ENCODE data around the gene GALNT7.

The GALNT7 gene

DNA sequence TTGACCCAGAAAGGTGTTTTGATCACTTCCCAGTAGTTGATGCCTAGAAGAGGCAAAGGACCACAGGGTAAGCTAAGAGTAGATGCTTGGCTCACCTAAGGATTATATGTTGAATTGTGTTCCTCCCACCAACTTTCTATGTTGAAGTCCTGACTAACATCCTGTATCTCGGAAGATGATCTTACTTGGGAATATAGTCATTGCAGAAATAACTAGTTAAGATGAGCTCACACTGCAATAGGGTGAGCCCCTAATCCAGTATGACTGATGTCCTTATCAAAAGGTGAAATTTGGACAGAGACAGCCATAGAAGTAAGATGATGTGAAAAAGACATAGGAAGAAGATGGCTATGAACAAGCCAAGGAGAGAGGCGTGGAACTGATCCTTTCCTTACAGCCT is 168.9 kb downstream of the GALNT7 start:
- ChIA-PET POLR2A (no interaction called here), CTCF (no interaction called here)
- Histone ChIP-seq H3K9me3 (ENCODE audit: control insufficient read depth, insufficient read depth, low read depth, low read length) (no peaks in the 10 kb centered on the region), H3K4me3 (ENCODE audit: low read depth, low read length) (no peak overlapping the region), H3K4me1 (ENCODE audit: control insufficient read depth, insufficient read depth, low read length) (peaks cover 8% of the 10 kb centered on the region), H3K36me3 (ENCODE audit: control insufficient read depth in 2 of 2, insufficient read depth in 1 of 2, low read length in 2 of 2) (peaks cover 4 to 10% of the 10 kb centered on the region in 2 experiments; a peak in 2 of 3 replicates), H3K27ac (ENCODE audit: extremely low read depth, low read depth, low read length) (no peak overlapping the region)
- no peak for TF ChIP-seq ZNF514 (tag by site-specific recombination; IDR thresholded peaks at IDR 0.05)
- TF ChIP-seq GLI2 (tag by site-specific recombination; IDR thresholded peaks at IDR 0.05; ENCODE audit: borderline replicate concordance, low read depth), result no peak
- no peak for TF ChIP-seq ZNF473 (tag by site-specific recombination; IDR thresholded peaks at IDR 0.05)
- TF ChIP-seq, protein P1, sequence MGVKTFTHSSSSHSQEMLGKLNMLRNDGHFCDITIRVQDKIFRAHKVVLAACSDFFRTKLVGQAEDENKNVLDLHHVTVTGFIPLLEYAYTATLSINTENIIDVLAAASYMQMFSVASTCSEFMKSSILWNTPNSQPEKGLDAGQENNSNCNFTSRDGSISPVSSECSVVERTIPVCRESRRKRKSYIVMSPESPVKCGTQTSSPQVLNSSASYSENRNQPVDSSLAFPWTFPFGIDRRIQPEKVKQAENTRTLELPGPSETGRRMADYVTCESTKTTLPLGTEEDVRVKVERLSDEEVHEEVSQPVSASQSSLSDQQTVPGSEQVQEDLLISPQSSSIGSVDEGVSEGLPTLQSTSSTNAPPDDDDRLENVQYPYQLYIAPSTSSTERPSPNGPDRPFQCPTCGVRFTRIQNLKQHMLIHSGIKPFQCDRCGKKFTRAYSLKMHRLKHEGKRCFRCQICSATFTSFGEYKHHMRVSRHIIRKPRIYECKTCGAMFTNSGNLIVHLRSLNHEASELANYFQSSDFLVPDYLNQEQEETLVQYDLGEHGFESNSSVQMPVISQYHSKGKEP (tag by site-specific recombination; IDR thresholded peaks at IDR 0.05), result no peak
- no peak for TF ChIP-seq ZNF16 (tag by site-specific recombination; IDR thresholded peaks at IDR 0.05; ENCODE audit: low read depth)
- TF ChIP-seq ZFP41 (tag by site-specific recombination; IDR thresholded peaks at IDR 0.05; ENCODE audit: borderline replicate concordance), result no peak
- no peak for TF ChIP-seq IKZF3 (tag by site-specific recombination; IDR thresholded peaks at IDR 0.05)
- TF ChIP-seq ZNF184 (tag by site-specific recombination; IDR thresholded peaks at IDR 0.05), result no peak
- TF ChIP-seq, protein P2, sequence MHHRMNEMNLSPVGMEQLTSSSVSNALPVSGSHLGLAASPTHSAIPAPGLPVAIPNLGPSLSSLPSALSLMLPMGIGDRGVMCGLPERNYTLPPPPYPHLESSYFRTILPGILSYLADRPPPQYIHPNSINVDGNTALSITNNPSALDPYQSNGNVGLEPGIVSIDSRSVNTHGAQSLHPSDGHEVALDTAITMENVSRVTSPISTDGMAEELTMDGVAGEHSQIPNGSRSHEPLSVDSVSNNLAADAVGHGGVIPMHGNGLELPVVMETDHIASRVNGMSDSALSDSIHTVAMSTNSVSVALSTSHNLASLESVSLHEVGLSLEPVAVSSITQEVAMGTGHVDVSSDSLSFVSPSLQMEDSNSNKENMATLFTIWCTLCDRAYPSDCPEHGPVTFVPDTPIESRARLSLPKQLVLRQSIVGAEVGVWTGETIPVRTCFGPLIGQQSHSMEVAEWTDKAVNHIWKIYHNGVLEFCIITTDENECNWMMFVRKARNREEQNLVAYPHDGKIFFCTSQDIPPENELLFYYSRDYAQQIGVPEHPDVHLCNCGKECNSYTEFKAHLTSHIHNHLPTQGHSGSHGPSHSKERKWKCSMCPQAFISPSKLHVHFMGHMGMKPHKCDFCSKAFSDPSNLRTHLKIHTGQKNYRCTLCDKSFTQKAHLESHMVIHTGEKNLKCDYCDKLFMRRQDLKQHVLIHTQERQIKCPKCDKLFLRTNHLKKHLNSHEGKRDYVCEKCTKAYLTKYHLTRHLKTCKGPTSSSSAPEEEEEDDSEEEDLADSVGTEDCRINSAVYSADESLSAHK (tag by site-specific recombination; IDR thresholded peaks at IDR 0.05), result no peak
- TF ChIP-seq ZNF707 (tag by site-specific recombination; IDR thresholded peaks at IDR 0.05), result no peak
- no peak for TF ChIP-seq ZNF837 (tag by site-specific recombination; IDR thresholded peaks at IDR 0.05)
- no peak for TF ChIP-seq ZSCAN23 (tag by site-specific recombination; IDR thresholded peaks at IDR 0.05)
- no peak for TF ChIP-seq ZNF311 (tag by site-specific recombination; IDR thresholded peaks at IDR 0.05; ENCODE audit: borderline replicate concordance)
- TF ChIP-seq ZXDB (tag by site-specific recombination; IDR thresholded peaks at IDR 0.05), result no peak
- TF ChIP-seq, protein P3, sequence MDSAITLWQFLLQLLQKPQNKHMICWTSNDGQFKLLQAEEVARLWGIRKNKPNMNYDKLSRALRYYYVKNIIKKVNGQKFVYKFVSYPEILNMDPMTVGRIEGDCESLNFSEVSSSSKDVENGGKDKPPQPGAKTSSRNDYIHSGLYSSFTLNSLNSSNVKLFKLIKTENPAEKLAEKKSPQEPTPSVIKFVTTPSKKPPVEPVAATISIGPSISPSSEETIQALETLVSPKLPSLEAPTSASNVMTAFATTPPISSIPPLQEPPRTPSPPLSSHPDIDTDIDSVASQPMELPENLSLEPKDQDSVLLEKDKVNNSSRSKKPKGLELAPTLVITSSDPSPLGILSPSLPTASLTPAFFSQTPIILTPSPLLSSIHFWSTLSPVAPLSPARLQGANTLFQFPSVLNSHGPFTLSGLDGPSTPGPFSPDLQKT (IDR thresholded peaks at IDR 0.05; ENCODE audit: borderline replicate concordance, low read depth, low read length), result no peak
- TF ChIP-seq ZNF214 (tag by site-specific recombination; IDR thresholded peaks at IDR 0.05; ENCODE audit: borderline replicate concordance), result no peak
- no peak for TF ChIP-seq ZNF626 (tag by site-specific recombination; IDR thresholded peaks at IDR 0.05)
- no peak for TF ChIP-seq PRDM1 (tag by site-specific recombination; IDR thresholded peaks at IDR 0.05)

DNA sequence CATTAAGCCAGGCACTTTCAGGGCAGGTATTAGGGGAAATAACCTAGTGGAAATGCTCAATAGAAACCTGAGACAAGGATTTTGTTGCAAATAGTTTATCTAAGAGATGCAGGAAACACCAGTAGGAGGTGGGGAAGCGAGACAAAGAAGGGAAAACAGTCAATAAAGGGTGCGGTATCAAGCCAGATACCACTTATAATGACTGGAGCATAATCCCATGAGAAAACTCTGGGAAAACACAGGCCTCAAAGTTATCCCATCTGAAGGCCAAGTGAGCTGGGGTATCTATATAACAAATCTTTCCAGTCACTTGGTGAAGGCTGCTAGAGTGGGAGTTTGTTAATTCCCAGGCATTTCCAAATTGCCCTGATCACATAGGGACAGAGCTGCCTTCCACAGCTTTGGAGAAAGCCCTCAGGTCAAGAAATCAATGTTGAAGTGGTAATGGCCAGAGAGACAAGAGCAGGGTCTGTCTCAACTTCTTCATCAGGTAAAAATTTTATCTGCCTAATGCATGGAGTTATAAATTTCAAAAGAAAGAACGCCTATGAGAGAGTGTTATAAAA is 175.3 kb downstream of the GALNT7 start:
- CTCF ChIA-PET, result no interaction called here
- TF ChIP-seq GLIS2 (tag by site-specific recombination; IDR thresholded peaks at IDR 0.05) (no peak), ZIC2 (tag by site-specific recombination; IDR thresholded peaks at IDR 0.05) (no peak), ZNF837 (tag by site-specific recombination; IDR thresholded peaks at IDR 0.05) (no peak), SETDB1 (IDR thresholded peaks at IDR 0.05; ENCODE audit: insufficient read length, low read length) (no peak), ZNF561 (tag by site-specific recombination; IDR thresholded peaks at IDR 0.05; ENCODE audit: borderline replicate concordance) (no peak), SCRT1 (tag by site-specific recombination; IDR thresholded peaks at IDR 0.05; ENCODE audit: borderline replicate concordance) (no peak), KLF8 (tag by site-specific recombination; IDR thresholded peaks at IDR 0.05) (no peak), ZNF707 (tag by site-specific recombination; IDR thresholded peaks at IDR 0.05) (no peak), ZSCAN23 (tag by site-specific recombination; IDR thresholded peaks at IDR 0.05) (no peak), ZNF302 (tag by site-specific recombination; IDR thresholded peaks at IDR 0.05; ENCODE audit: low read depth) (no peak), ZNF626 (tag by site-specific recombination; IDR thresholded peaks at IDR 0.05) (no peak), ZNF394 (tag by site-specific recombination; IDR thresholded peaks at IDR 0.05; ENCODE audit: borderline replicate concordance) (no peak)
- TF ChIP-seq, protein P4, sequence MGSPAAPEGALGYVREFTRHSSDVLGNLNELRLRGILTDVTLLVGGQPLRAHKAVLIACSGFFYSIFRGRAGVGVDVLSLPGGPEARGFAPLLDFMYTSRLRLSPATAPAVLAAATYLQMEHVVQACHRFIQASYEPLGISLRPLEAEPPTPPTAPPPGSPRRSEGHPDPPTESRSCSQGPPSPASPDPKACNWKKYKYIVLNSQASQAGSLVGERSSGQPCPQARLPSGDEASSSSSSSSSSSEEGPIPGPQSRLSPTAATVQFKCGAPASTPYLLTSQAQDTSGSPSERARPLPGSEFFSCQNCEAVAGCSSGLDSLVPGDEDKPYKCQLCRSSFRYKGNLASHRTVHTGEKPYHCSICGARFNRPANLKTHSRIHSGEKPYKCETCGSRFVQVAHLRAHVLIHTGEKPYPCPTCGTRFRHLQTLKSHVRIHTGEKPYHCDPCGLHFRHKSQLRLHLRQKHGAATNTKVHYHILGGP (tag by site-specific recombination; IDR thresholded peaks at IDR 0.05), result no peak
- TF ChIP-seq, protein P5, sequence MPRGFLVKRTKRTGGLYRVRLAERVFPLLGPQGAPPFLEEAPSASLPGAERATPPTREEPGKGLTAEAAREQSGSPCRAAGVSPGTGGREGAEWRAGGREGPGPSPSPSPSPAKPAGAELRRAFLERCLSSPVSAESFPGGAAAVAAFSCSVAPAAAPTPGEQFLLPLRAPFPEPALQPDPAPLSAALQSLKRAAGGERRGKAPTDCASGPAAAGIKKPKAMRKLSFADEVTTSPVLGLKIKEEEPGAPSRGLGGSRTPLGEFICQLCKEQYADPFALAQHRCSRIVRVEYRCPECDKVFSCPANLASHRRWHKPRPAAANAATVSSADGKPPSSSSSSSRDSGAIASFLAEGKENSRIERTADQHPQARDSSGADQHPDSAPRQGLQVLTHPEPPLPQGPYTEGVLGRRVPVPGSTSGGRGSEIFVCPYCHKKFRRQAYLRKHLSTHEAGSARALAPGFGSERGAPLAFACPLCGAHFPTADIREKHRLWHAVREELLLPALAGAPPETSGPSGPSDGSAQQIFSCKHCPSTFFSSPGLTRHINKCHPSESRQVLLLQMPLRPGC (tag by site-specific recombination; IDR thresholded peaks at IDR 0.05), result no peak

More for the DNA sequence above, 175.3 kb downstream of the GALNT7 start:
- Histone ChIP-seq H3K4me1 (ENCODE audit: control insufficient read depth, insufficient read depth, low read length) (no peaks in the 10 kb centered on the region), H3K27ac (ENCODE audit: extremely low read depth, low read depth, low read length) (no peak overlapping the region), H3K36me3 (ENCODE audit: control insufficient read depth in 2 of 2, insufficient read depth in 1 of 2, low read length in 2 of 2) (no peaks in the 10 kb centered on the region), H3K9me3 (ENCODE audit: control insufficient read depth, insufficient read depth, low read depth, low read length) (no peaks in the 10 kb centered on the region), H3K4me3 (ENCODE audit: low read depth, low read length) (no peak overlapping the region)
- POLR2A ChIA-PET, result interaction anchor here (1.7 kb wide), 1 partner anchor 9 kb away, joined by 6 read pairs; the partner anchor contains the start of gene HMGB2
